ENCODE data around the gene ZNF683.

GRCh38 chr1:26352338-26352679 lies 20.2 kb downstream of the ZNF683 start:
- no peak for TF ChIP-seq CTCF (IDR thresholded peaks at IDR 0.05)
- no peak for TF ChIP-seq POLR2A (IDR thresholded peaks at IDR 0.05)
- TF ChIP-seq EP300 (IDR thresholded peaks at IDR 0.05) = no peak

Data from tibial nerve (tissue), 4 donors.